ENCODE measurements around the gene ADAM10.

DNA sequence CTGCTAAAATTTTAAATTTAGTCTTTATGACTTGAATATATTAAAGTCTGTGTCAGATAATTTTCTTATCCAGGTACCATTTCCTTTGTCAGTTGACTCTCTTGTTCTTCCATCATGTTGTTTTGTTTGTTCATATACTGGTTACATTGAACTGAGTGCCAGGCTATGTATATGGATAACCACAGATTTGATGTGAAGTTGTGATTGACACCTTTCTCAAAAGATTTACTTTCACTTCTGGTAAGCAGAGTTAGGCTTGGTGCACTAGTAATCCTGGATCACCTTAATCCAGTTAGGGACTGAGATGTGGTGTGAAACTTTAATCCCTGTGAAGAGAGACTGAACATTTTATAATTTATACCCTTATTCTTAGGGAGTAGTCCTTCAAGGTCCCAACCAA is 99.4 kb downstream of the ADAM10 start:
- TF ChIP-seq, protein P1, sequence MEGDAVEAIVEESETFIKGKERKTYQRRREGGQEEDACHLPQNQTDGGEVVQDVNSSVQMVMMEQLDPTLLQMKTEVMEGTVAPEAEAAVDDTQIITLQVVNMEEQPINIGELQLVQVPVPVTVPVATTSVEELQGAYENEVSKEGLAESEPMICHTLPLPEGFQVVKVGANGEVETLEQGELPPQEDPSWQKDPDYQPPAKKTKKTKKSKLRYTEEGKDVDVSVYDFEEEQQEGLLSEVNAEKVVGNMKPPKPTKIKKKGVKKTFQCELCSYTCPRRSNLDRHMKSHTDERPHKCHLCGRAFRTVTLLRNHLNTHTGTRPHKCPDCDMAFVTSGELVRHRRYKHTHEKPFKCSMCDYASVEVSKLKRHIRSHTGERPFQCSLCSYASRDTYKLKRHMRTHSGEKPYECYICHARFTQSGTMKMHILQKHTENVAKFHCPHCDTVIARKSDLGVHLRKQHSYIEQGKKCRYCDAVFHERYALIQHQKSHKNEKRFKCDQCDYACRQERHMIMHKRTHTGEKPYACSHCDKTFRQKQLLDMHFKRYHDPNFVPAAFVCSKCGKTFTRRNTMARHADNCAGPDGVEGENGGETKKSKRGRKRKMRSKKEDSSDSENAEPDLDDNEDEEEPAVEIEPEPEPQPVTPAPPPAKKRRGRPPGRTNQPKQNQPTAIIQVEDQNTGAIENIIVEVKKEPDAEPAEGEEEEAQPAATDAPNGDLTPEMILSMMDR (tag by site-specific recombination; IDR thresholded peaks at IDR 0.05): no peak
- TF ChIP-seq ZNF76 (tag by site-specific recombination; IDR thresholded peaks at IDR 0.05; ENCODE audit: borderline replicate concordance, low read depth) (no peak), MZF1 (tag by site-specific recombination; IDR thresholded peaks at IDR 0.05; ENCODE audit: borderline replicate concordance) (no peak), ZNF366 (tag by site-specific recombination; conservative IDR thresholded peaks at IDR 0.05) (no peak), ZNF335 (tag by site-specific recombination; conservative IDR thresholded peaks at IDR 0.05) (no peak), GLIS1 (tag by site-specific recombination; IDR thresholded peaks at IDR 0.05) (no peak), ZNF239 (tag by site-specific recombination; IDR thresholded peaks at IDR 0.05) (no peak), ZFP37 (tag by site-specific recombination; IDR thresholded peaks at IDR 0.05) (no peak), SP7 (tag by site-specific recombination; IDR thresholded peaks at IDR 0.05) (no peak)
- TF ChIP-seq, protein P2, sequence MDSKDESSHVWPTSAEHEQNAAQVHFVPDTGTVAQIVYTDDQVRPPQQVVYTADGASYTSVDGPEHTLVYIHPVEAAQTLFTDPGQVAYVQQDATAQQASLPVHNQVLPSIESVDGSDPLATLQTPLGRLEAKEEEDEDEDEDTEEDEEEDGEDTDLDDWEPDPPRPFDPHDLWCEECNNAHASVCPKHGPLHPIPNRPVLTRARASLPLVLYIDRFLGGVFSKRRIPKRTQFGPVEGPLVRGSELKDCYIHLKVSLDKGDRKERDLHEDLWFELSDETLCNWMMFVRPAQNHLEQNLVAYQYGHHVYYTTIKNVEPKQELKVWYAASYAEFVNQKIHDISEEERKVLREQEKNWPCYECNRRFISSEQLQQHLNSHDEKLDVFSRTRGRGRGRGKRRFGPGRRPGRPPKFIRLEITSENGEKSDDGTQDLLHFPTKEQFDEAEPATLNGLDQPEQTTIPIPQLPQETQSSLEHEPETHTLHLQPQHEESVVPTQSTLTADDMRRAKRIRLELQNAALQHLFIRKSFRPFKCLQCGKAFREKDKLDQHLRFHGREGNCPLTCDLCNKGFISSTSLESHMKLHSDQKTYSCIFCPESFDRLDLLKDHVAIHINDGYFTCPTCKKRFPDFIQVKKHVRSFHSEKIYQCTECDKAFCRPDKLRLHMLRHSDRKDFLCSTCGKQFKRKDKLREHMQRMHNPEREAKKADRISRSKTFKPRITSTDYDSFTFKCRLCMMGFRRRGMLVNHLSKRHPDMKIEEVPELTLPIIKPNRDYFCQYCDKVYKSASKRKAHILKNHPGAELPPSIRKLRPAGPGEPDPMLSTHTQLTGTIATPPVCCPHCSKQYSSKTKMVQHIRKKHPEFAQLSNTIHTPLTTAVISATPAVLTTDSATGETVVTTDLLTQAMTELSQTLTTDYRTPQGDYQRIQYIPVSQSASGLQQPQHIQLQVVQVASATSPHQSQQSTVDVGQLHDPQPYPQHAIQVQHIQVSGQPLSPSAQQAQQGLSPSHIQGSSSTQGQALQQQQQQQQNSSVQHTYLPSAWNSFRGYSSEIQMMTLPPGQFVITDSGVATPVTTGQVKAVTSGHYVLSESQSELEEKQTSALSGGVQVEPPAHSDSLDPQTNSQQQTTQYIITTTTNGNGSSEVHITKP (tag by site-specific recombination; IDR thresholded peaks at IDR 0.05): no peak
- TF ChIP-seq, protein P3, sequence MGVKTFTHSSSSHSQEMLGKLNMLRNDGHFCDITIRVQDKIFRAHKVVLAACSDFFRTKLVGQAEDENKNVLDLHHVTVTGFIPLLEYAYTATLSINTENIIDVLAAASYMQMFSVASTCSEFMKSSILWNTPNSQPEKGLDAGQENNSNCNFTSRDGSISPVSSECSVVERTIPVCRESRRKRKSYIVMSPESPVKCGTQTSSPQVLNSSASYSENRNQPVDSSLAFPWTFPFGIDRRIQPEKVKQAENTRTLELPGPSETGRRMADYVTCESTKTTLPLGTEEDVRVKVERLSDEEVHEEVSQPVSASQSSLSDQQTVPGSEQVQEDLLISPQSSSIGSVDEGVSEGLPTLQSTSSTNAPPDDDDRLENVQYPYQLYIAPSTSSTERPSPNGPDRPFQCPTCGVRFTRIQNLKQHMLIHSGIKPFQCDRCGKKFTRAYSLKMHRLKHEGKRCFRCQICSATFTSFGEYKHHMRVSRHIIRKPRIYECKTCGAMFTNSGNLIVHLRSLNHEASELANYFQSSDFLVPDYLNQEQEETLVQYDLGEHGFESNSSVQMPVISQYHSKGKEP (tag by site-specific recombination; IDR thresholded peaks at IDR 0.05): no peak
- TF ChIP-seq, protein P4, sequence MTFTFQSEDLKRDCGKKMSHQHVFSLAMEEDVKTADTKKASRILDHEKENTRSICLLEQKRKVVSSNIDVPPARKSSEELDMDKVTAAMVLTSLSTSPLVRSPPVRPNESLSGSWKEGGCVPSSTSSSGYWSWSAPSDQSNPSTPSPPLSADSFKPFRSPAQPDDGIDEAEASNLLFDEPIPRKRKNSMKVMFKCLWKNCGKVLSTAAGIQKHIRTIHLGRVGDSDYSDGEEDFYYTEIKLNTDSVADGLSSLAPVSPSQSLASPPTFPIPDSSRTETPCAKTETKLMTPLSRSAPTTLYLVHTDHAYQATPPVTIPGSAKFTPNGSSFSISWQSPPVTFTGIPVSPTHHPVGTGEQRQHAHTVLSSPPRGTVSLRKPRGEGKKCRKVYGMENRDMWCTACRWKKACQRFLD (tag by site-specific recombination; IDR thresholded peaks at IDR 0.05): no peak
- TF ChIP-seq, protein P5, sequence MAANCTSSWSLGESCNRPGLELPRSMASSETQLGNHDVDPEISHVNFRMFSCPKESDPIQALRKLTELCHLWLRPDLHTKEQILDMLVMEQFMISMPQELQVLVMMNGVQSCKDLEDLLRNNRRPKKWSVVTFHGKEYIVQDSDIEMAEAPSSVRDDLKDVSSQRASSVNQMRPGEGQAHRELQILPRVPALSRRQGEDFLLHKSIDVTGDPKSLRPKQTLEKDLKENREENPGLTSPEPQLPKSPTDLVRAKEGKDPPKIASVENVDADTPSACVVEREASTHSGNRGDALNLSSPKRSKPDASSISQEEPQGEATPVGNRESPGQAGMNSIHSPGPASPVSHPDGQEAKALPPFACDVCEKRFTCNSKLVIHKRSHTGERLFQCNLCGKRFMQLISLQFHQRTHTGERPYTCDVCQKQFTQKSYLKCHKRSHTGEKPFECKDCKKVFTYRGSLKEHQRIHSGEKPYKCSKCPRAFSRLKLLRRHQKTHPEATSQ (tag by site-specific recombination; IDR thresholded peaks at IDR 0.05): no peak
- TF ChIP-seq, protein P6, sequence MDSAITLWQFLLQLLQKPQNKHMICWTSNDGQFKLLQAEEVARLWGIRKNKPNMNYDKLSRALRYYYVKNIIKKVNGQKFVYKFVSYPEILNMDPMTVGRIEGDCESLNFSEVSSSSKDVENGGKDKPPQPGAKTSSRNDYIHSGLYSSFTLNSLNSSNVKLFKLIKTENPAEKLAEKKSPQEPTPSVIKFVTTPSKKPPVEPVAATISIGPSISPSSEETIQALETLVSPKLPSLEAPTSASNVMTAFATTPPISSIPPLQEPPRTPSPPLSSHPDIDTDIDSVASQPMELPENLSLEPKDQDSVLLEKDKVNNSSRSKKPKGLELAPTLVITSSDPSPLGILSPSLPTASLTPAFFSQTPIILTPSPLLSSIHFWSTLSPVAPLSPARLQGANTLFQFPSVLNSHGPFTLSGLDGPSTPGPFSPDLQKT (IDR thresholded peaks at IDR 0.05; ENCODE audit: borderline replicate concordance, low read depth, low read length): no peak

Measured in HEK293 (cell line).